ENCODE measurements around the gene KLF17.
"Not testable (repeated sequence)": the region's sequence is repeated elsewhere in the genome, so short reads cannot be mapped to it uniquely, and the experiment has no call there.

KLF17 gene

GRCh38 chr1:44110916-44111315, 7.7 kb upstream of the KLF17 start:
- DNase-seq, result no peak

- DNase-seq, result no peak
Measured at GRCh38 chr1:44111861-44112260, 6.8 kb upstream of the KLF17 start.

GRCh38 chr1:44112486-44112885, 6.1 kb upstream of the KLF17 start:
- no peak for DNase-seq

- no peak for DNase-seq
Measured at GRCh38 chr1:44113095-44113609, 5.5 kb upstream of the KLF17 start.

GRCh38 chr1:44114098-44114497, 4.5 kb upstream of the KLF17 start:
- DNase-seq, result no peak

GRCh38 chr1:44117272-44117671, 1.3 kb upstream of the KLF17 start:
- not testable (repeated sequence) for DNase-seq

GRCh38 chr1:44119525-44119924, 904 bp downstream of the KLF17 start:
- no peak for DNase-seq

- no peak for DNase-seq
Measured at GRCh38 chr1:44120398-44120949, 1.9 kb downstream of the KLF17 start.

GRCh38 chr1:44129616-44130500, 11.2 kb downstream of the KLF17 start:
- DNase-seq, result no peak

GRCh38 chr1:44131411-44131810, 12.8 kb downstream of the KLF17 start:
- no peak for DNase-seq

- no peak for DNase-seq
Measured at GRCh38 chr1:44134071-44134920, 15.7 kb downstream of the KLF17 start.

GRCh38 chr1:44135886-44136285, 17.3 kb downstream of the KLF17 start:
- DNase-seq, result no peak

- DNase-seq, result no peak
Measured at GRCh38 chr1:44138239-44138638, 19.6 kb downstream of the KLF17 start.

GRCh38 chr1:44139565-44139964, 20.9 kb downstream of the KLF17 start:
- not testable (repeated sequence) for DNase-seq

- no peak for DNase-seq
Measured at GRCh38 chr1:44141531-44141930, 22.9 kb downstream of the KLF17 start, which contains the start of gene KLF18. KLF18 (minus strand) TSS chr1:44141631; CDS start chr1:44141631, 0 bp downstream.

GRCh38 chr1:44144962-44145756, 26.5 kb downstream of the KLF17 start:
- DNase-seq, result no peak

GRCh38 chr1:44146536-44147361, 28.1 kb downstream of the KLF17 start:
- DNase-seq, result no peak

GRCh38 chr1:44147582-44147981, 29.0 kb downstream of the KLF17 start:
- DNase-seq, result no peak

- DNase-seq, result no peak
Measured at GRCh38 chr1:44151332-44151731, 32.7 kb downstream of the KLF17 start.

- no peak for DNase-seq
Measured at GRCh38 chr1:44151808-44152207, 33.2 kb downstream of the KLF17 start.

- no peak for DNase-seq
Measured at GRCh38 chr1:44152692-44153091, 34.1 kb downstream of the KLF17 start.

All from NCI-H1092 treated with DMSO at 0.1 percent for 48 hours (cell line).